ENCODE results near the gene ARMC6.

Gene ARMC6

GRCh38 chr19:19059837-19060611, 26.6 kb downstream of the ARMC6 start:
- TF ChIP-seq MAX (IDR thresholded peaks at IDR 0.05; ENCODE audit: low read depth, low read length) (no peak), CTCF (IDR thresholded peaks at IDR 0.05; ENCODE audit: low read depth, low read length) (no peak), POLR2A (IDR thresholded peaks at IDR 0.05; ENCODE audit: extremely low read depth, insufficient read length) (no peak), MYC (IDR thresholded peaks at IDR 0.05; ENCODE audit: low read depth, low read length) (no peak)
- H3K4me3 ChIP-seq (ENCODE audit: low read depth, low read length) = no peak overlapping the region
- no peak for DNase-seq (ENCODE audit: low read depth)

- TF ChIP-seq MAX (IDR thresholded peaks at IDR 0.05; ENCODE audit: low read depth, low read length) (no peak), CTCF (IDR thresholded peaks at IDR 0.05; ENCODE audit: low read depth, low read length) (no peak), MYC (IDR thresholded peaks at IDR 0.05; ENCODE audit: low read depth, low read length) (no peak), POLR2A (IDR thresholded peaks at IDR 0.05; ENCODE audit: extremely low read depth, insufficient read length) (no peak)
- DNase-seq (ENCODE audit: low read depth) = no peak
These were observed 28.1 kb downstream of the ARMC6 start for GRCh38 chr19:19061506-19061905.

GRCh38 chr19:19062454-19063182, 29.2 kb downstream of the ARMC6 start:
- H3K4me3 ChIP-seq (ENCODE audit: low read depth, low read length) = peak overlapping the region; percentile 46
- TF ChIP-seq CTCF (IDR thresholded peaks at IDR 0.05; ENCODE audit: low read depth, low read length) (no peak), MYC (IDR thresholded peaks at IDR 0.05; ENCODE audit: low read depth, low read length) (no peak), POLR2A (IDR thresholded peaks at IDR 0.05; ENCODE audit: extremely low read depth, insufficient read length) (no peak), MAX (IDR thresholded peaks at IDR 0.05; ENCODE audit: low read depth, low read length) (no peak)
- DNase-seq (ENCODE audit: low read depth) = peak; percentile 69

More at GRCh38 chr19:19061506-19061905, 28.1 kb downstream of the ARMC6 start:
- H3K4me3 ChIP-seq (ENCODE audit: low read depth, low read length) = no peak overlapping the region

GRCh38 chr19:19063183-19064097, 30.0 kb downstream of the ARMC6 start, which contains the start of gene SLC25A42:
Gene SLC25A42 (plus strand): TSS chr19:19063994. CDS start chr19:19096125, 32,131 bp downstream.
- TF ChIP-seq MAX (IDR thresholded peaks at IDR 0.05; ENCODE audit: low read depth, low read length) = peak; percentile 47
- no peak for TF ChIP-seq CTCF (IDR thresholded peaks at IDR 0.05; ENCODE audit: low read depth, low read length)
- TF ChIP-seq POLR2A (IDR thresholded peaks at IDR 0.05; ENCODE audit: extremely low read depth, insufficient read length) = peak; percentile 44
- H3K4me3 ChIP-seq (ENCODE audit: low read depth, low read length) = peak within 1 kb of the TSS; percentile 69

GRCh38 chr19:19064098-19064722, 30.8 kb downstream of the ARMC6 start:
- no peak for DNase-seq (ENCODE audit: low read depth)
- TF ChIP-seq MAX (IDR thresholded peaks at IDR 0.05; ENCODE audit: low read depth, low read length) (no peak), CTCF (IDR thresholded peaks at IDR 0.05; ENCODE audit: low read depth, low read length) (no peak), MYC (IDR thresholded peaks at IDR 0.05; ENCODE audit: low read depth, low read length) (no peak), POLR2A (IDR thresholded peaks at IDR 0.05; ENCODE audit: extremely low read depth, insufficient read length) (no peak)
- peak overlapping the region; percentile 69 for H3K4me3 ChIP-seq (ENCODE audit: low read depth, low read length)

More at GRCh38 chr19:19063183-19064097, 30.0 kb downstream of the ARMC6 start, which contains the start of gene SLC25A42:
- DNase-seq (ENCODE audit: low read depth) = peak; percentile 99

Measured in NB4 (cell line).